Thyroid gland (tissue), 4 donors: Measurements from ENCODE around the gene SAP130. TPM values are rescaled to one million over a fixed set of nuclear protein-coding genes. Genes with fewer than 3 reads are reported as not detected.

ENCODE experiments used
- DNase-seq, 2 donors: peaks; one replicate each; pipeline ENCODE4 v3.0.0-alpha.2; 2019
- H3K27ac ChIP-seq, 3 donors: fragments of 200-600 bp; sonication (generic); 1 replicate in 2 of 3; 2 replicates in 1 of 3; pipeline ENCODE4 v1.5.1; 2016 to 2019; ENCODE audit warnings: mild to moderate bottlenecking in 1 of 3, moderate library complexity in 1 of 3
- H3K27me3 ChIP-seq: fragments of 200-600 bp; sonication (generic); one replicate; pipeline ENCODE4 v1.5.1; 2019
- H3K36me3 ChIP-seq, 2 donors: fragments of 200-600 bp; sonication (generic); one replicate each; pipeline ENCODE4 v1.5.1; 2016 to 2019
- H3K4me1 ChIP-seq, 2 donors: fragments of 200-600 bp; sonication (generic); one replicate each; pipeline ENCODE4 v1.5.1; 2017 to 2019
- H3K4me3 ChIP-seq, 3 donors: fragments of 200-600 bp; sonication (generic); replicated peaks in 1 of 3; 1 replicate in 2 of 3; 2 replicates in 1 of 3; pipeline ENCODE4 v1.5.1; 2016; ENCODE audit warnings: mild to moderate bottlenecking in 1 of 3
- H3K9me3 ChIP-seq: fragments of 200-600 bp; sonication (generic); one replicate; pipeline ENCODE4 v1.5.1; 2017
- POLR2A ChIP-seq, 2 donors: fragments of 450-650 bp; IDR thresholded peaks; one replicate each; pipeline ENCODE4 v1.6.1; 2017; ENCODE audit warnings: antibody characterized with exemption in 2 of 2, mild to moderate bottlenecking in 2 of 2, moderate library complexity in 1 of 2
- WGBS, 2 donors: methylation state at CpG; one replicate each; pipeline ENCODE4 v1.1.5; 2017; 5-methylcytosine and 5-hydroxymethylcytosine counted together
- intact Hi-C: fragments of 100-400 bp; cut with DNase I; formaldehyde crosslinking; loops from one replicate; pipeline ENCODE4 v1.15.1; 2023
- total RNA-seq, 4 donors: library from RNA; depleted of rRNA; stranded (reverse); fragments of >200 nt; gene quantifications; one replicate each; pipeline ENCODE4 v1.2.3, GENCODE V29; 2016
- TF ChIP-seq, protein P1 (sequence below), 6 experiments: fragments of 200-600 bp in 3 of 6; fragments of 450-650 bp in 3 of 6; sonication (generic) in 3 of 6; IDR thresholded peaks; one replicate each; pipeline ENCODE4 v1.5.1; 2016 to 2019; ENCODE audit warnings: antibody characterized with exemption in 6 of 6, mild to moderate bottlenecking in 2 of 6, inconsistent platforms in 1 of 6, moderate library complexity in 1 of 6

SAP130 gene
- 10 to 100 TPM; 10.3 to 14.7 (median 11.3) TPM for total RNA-seq

DNA sequence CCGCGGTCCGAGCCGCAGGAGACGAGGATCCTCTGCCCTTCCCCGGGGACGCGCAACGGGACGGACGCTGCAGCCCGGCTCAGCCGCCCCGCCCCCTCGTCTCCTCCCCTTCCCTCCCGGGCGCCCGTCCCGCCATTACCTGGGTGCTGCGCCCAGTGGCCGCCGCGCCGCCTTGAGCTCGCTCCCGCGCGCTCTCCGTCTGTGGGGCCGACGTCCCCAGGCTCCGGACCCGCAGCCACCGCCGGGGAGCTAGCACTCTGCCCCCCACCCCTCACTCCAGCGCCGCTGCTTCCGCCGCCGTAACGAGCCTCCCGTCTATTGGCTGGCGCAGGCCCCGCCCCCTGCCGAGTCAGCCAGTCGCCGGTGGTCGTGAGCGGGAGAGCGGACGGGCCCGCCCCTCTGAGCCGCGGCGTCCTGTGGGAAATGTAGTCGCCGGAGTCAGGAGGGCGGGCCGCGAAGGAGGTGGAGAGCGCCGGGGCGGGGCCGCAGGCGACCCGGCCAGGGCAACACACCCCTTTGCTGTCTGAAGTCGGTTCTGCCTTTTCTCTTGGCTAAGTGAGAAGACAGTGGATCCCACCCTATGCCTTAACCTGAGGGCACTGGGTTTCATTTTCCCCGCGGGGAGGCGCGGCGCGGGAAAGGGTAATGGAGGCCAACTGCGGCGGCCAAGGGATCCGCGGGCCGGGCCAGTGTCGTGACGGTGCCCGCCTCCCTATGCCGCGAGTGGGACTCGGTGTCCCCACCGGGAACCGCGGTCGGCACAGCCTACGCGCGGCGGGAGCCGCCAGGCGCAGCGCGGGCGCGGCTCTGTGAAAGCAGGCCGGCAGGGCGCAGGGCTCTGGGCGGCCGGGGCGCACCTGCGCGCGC, at the start of gene SAP130:
Gene SAP130, minus strand, starts transcription at position 259 of the 867 bp plus-strand sequence. CDS start 1,767 bp downstream, outside the sequence.
- Histone ChIP-seq H3K27me3 (no peaks in the 10 kb centered on the region), H3K36me3 (no peaks in the 10 kb centered on the region), H3K9me3 (no peaks in the 10 kb centered on the region), H3K27ac (peak within 1 kb of the TSS; percentile 85 to 95 (median 90)), H3K4me3 (peak within 1 kb of the TSS; percentile 96 to 98 (median 97)), H3K4me1 (peaks cover 2 to 13% of the 10 kb centered on the region in 2 donors)
- 1% methylated on average over 13 to 46 of the region's 106 CpGs for WGBS, 2 donors
- TF ChIP-seq POLR2A (IDR thresholded peaks at IDR 0.05), result peak in 1 of 2 donors; percentile 70
- TF ChIP-seq, protein P1, sequence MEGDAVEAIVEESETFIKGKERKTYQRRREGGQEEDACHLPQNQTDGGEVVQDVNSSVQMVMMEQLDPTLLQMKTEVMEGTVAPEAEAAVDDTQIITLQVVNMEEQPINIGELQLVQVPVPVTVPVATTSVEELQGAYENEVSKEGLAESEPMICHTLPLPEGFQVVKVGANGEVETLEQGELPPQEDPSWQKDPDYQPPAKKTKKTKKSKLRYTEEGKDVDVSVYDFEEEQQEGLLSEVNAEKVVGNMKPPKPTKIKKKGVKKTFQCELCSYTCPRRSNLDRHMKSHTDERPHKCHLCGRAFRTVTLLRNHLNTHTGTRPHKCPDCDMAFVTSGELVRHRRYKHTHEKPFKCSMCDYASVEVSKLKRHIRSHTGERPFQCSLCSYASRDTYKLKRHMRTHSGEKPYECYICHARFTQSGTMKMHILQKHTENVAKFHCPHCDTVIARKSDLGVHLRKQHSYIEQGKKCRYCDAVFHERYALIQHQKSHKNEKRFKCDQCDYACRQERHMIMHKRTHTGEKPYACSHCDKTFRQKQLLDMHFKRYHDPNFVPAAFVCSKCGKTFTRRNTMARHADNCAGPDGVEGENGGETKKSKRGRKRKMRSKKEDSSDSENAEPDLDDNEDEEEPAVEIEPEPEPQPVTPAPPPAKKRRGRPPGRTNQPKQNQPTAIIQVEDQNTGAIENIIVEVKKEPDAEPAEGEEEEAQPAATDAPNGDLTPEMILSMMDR (IDR thresholded peaks at IDR 0.05), result no peak
- intact Hi-C loops, result no loop called here
- DNase-seq, result peak; percentile 99

DNA sequence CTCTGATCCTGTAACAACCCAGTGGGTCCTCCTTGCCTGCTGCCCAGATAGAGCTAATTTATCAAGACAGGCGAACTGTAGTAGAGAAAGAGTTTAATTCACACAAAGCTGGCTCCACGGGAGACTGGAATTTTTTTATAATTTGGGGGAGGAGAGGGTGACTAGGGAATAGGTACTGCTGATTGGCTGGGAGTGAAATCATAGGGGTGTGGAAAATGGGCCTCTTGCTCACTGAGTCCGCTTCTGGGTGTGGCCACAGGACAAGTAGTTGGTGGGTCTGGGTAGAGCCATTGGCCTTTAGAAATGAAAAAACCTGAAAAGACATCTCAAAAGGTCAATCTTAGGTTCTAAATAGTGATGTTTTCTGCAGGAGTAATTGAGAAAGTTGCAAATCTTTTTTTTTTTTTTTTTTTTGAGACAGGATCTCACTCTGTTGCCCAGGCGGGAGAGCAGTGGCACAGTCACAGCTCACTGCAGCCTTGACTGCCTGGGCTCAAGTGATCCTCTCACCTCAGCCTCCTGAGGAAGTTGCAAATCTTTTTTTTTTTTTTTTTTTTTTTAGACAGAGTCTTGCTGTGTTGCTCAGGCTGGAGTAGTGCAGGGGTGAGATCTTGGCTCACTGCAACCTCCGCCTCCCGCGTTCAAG, 48.7 kb upstream of the SAP130 start:
- Histone ChIP-seq H3K27ac (no peak overlapping the region), H3K27me3 (no peaks in the 10 kb centered on the region), H3K4me3 (no peak overlapping the region), H3K4me1 (no peaks in the 10 kb centered on the region), H3K36me3 (no peaks in the 10 kb centered on the region), H3K9me3 (no peaks in the 10 kb centered on the region)
- DNase-seq, result no peak
- intact Hi-C loops, result no loop called here
- TF ChIP-seq, protein P1 (IDR thresholded peaks at IDR 0.05), result no peak
- TF ChIP-seq POLR2A (IDR thresholded peaks at IDR 0.05), result no peak
- 88 to 89% methylated on average over 7 of the region's 7 CpGs for WGBS, 2 donors

DNA sequence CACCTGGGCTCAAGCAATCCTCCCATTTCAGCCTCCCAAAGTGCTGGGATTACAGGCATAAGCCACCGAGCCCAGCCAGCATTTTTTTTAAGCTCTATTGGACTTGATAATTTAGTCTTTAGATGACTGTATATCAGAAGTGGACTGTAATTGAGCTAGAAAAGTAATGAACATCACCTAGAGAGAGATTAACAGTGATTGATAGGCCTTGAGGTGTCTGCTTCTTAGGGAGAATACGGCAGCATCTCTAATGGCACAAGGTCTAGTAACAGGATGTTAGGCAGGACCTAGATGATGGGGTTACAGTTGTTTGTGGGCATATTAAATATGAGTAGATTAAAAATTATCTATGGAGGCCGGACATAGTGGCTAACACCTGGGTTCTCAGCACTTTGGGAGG, 45.4 kb upstream of the SAP130 start:
- DNase-seq, result no peak
- Histone ChIP-seq H3K27me3 (no peaks in the 10 kb centered on the region), H3K4me3 (no peak overlapping the region), H3K27ac (no peak overlapping the region), H3K9me3 (no peaks in the 10 kb centered on the region), H3K36me3 (no peaks in the 10 kb centered on the region), H3K4me1 (no peaks in the 10 kb centered on the region)
- no peak for TF ChIP-seq POLR2A (IDR thresholded peaks at IDR 0.05)
- TF ChIP-seq, protein P1 (IDR thresholded peaks at IDR 0.05), result no peak
- intact Hi-C loops, result no loop called here
- 85 to 88% methylated on average over 3 of the region's 3 CpGs for WGBS, 2 donors

DNA sequence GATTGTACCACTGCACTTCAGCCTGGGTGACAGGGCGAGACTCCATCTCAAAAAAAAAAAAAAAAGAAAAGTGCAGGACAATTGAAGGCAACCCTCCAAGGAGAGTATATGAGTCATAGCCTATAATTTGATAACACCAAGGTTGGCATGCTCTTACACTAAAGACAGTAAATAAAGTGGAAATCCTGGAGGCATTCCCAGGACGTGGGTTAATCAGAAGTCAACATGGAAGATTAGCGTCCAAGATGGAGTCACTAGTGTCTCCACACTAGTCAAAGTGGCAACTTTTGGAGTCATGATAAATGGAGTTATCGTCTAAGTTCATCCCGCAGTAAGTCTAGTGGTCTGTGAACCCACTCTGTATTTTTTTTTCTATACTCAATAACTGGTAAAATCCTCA, 41.9 kb upstream of the SAP130 start:
- no peaks in the 10 kb centered on the region for H3K36me3 ChIP-seq
- intact Hi-C loops, result no loop called here
- no peak for TF ChIP-seq POLR2A (IDR thresholded peaks at IDR 0.05)
- TF ChIP-seq, protein P1 (IDR thresholded peaks at IDR 0.05), result no peak

DNA sequence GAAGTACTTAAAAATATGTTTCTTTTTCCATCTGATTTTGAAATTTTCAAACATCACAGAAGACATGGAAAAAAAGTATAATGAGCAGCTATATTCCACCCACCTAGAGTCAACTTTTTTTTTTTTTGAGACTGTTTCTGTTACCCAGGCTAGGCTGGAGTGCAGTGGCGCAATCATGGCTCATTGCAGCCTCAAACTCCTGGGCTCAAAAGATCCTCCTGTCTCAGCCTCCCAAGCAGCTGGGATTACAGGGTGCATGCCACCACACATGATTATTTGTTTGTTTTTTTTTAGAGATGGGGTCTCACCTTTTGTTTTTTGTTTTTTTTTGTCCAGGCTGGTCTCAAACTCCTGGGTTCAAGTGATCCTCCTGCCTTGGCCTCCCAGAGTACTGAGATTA, 36.5 kb upstream of the SAP130 start:
- Histone ChIP-seq H3K36me3 (no peaks in the 10 kb centered on the region), H3K4me1 (no peaks in the 10 kb centered on the region), H3K4me3 (no peak overlapping the region), H3K27ac (no peak overlapping the region), H3K27me3 (no peaks in the 10 kb centered on the region), H3K9me3 (no peaks in the 10 kb centered on the region)
- TF ChIP-seq, protein P1 (IDR thresholded peaks at IDR 0.05), result no peak
- no peak for TF ChIP-seq POLR2A (IDR thresholded peaks at IDR 0.05)
- no peak for DNase-seq
- intact Hi-C loops, result no loop called here
- 100% methylated on average over 1 of the region's 1 CpG for WGBS, 2 donors

More for the DNA sequence above, 41.9 kb upstream of the SAP130 start:
- 76 to 92% methylated on average over 5 of the region's 5 CpGs for WGBS, 2 donors
- H3K27ac ChIP-seq, result no peak overlapping the region
- no peaks in the 10 kb centered on the region for H3K4me1 ChIP-seq
- no peak overlapping the region for H3K4me3 ChIP-seq
- H3K27me3 ChIP-seq, result no peaks in the 10 kb centered on the region
- H3K9me3 ChIP-seq, result no peaks in the 10 kb centered on the region
- DNase-seq, result no peak
